Measurements from ENCODE around the gene DDR1. TPM values are rescaled to one million over a fixed set of nuclear protein-coding genes. Genes with fewer than 3 reads are reported as not detected.

The DDR1 gene
- total RNA-seq, 1 donor from 2014 or later: 61.4 TPM

GRCh38 chr6:30931969-30932645 lies 47.8 kb downstream of the DDR1 start, which contains the start of gene SFTA2:
Gene SFTA2 (minus strand): TSS chr6:30932170. CDS start chr6:30932096, 74 bp downstream.
- no peak for DNase-seq (ENCODE audit: low spot score)
- intact Hi-C loops (cut with DNase I): no loop called here

GRCh38 chr6:30932665-30933365 lies 48.5 kb downstream of the DDR1 start:
- no peak for DNase-seq (ENCODE audit: low spot score)
- intact Hi-C loops (cut with DNase I): no loop called here

- intact Hi-C loops (cut with DNase I): no loop called here
- no peak for DNase-seq (ENCODE audit: low spot score)
Observed at GRCh38 chr6:30935018-30935417, 50.7 kb downstream of the DDR1 start.

- intact Hi-C loops (cut with DNase I): no loop called here
- DNase-seq (ENCODE audit: low spot score): no peak
Observed at GRCh38 chr6:30937265-30937664, 52.9 kb downstream of the DDR1 start.

- intact Hi-C loops (cut with DNase I): no loop called here
- DNase-seq (ENCODE audit: low spot score): no peak
Observed at GRCh38 chr6:30938730-30939129, 54.4 kb downstream of the DDR1 start.

GRCh38 chr6:30939473-30939872 lies 55.2 kb downstream of the DDR1 start:
- intact Hi-C loops (cut with DNase I): no loop called here
- DNase-seq (ENCODE audit: low spot score): no peak

GRCh38 chr6:30940361-30940986 lies 56.2 kb downstream of the DDR1 start, which contains the start of gene MUCL3:
Gene MUCL3 (plus strand): TSS chr6:30940973. CDS start chr6:30941000, 27 bp downstream.
- DNase-seq (ENCODE audit: low spot score): no peak
- intact Hi-C loops (cut with DNase I): no loop called here

- intact Hi-C loops (cut with DNase I): no loop called here
Observed at GRCh38 chr6:30942338-30943060, 58.2 kb downstream of the DDR1 start.

GRCh38 chr6:30944051-30944450 lies 59.7 kb downstream of the DDR1 start:
- intact Hi-C loops (cut with DNase I): no loop called here
- no peak for DNase-seq (ENCODE audit: low spot score)

More at GRCh38 chr6:30942338-30943060, 58.2 kb downstream of the DDR1 start:
- no peak for DNase-seq (ENCODE audit: low spot score)

- no peak for DNase-seq (ENCODE audit: low spot score)
- intact Hi-C loops (cut with DNase I): no loop called here
Observed at GRCh38 chr6:30945281-30945680, 61.0 kb downstream of the DDR1 start.

- intact Hi-C loops (cut with DNase I): no loop called here
- DNase-seq (ENCODE audit: low spot score): no peak
Observed at GRCh38 chr6:30947231-30947630, 62.9 kb downstream of the DDR1 start.

- DNase-seq (ENCODE audit: low spot score): no peak
- intact Hi-C loops (cut with DNase I): no loop called here
Observed at GRCh38 chr6:30948811-30949210, 64.5 kb downstream of the DDR1 start.

Small RNA genes within 50 kb of the gene (microRNA-seq; reads per million reads assigned to microRNA genes)
- not detected for gene MIR4640

Other genes with a start within 250 kb of the DDR1 start
- 49.1 TPM for gene C6orf136, start 237.4 kb upstream of the DDR1 start, total RNA-seq
- gene DHX16, start 211.5 kb upstream of the DDR1 start, total RNA-seq: 21.6 TPM
- 37.7 TPM for gene PPP1R18, start 197.9 kb upstream of the DDR1 start, total RNA-seq
- gene NRM, start 193.5 kb upstream of the DDR1 start, total RNA-seq: 4.3 TPM
- 23.1 TPM for gene MDC1, start 167.2 kb upstream of the DDR1 start, total RNA-seq
- gene TUBB, start 164.2 kb upstream of the DDR1 start, total RNA-seq: 215 TPM
- 251 TPM for gene FLOT1, start 141.8 kb upstream of the DDR1 start, total RNA-seq
- 285 TPM for gene IER3, start 140.0 kb upstream of the DDR1 start, total RNA-seq
- gene GTF2H4, start 23.7 kb downstream of the DDR1 start, total RNA-seq: 16.0 TPM
- gene VARS2, start 29.7 kb downstream of the DDR1 start, total RNA-seq: 24.7 TPM
- gene SFTA2, start 47.7 kb downstream of the DDR1 start, total RNA-seq: not detected
- gene MUCL3, start 56.5 kb downstream of the DDR1 start, total RNA-seq: not detected
- not detected for gene MUC21, start 99.2 kb downstream of the DDR1 start, total RNA-seq
- not detected for gene MUC22, start 126.0 kb downstream of the DDR1 start, total RNA-seq
- not detected for gene C6orf15, start 228.1 kb downstream of the DDR1 start, total RNA-seq
- 3.9 TPM for gene PSORS1C1, start 230.3 kb downstream of the DDR1 start, total RNA-seq
- gene CDSN, start 235.9 kb downstream of the DDR1 start, total RNA-seq: not detected